ENCODE results near the gene ARG1.

Gene ARG1

DNA sequence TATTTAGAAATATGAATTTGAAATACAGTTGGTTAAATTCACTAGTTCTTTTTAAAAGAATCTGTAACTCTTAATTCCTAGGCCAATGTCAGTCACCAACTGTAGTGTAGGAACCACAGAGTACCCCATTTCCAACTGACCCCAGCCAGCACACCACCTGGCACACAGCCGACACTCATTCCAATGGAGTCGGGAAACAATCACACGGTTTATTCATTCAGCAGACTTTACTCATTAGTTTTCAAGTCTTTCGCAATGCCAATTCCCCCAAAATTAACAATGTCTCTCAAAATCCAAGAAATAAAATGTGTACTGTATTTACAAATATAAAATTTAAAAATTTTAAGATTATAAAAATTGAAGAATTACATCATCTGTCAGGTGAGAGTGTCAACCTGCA is 13.5 kb downstream of the ARG1 start:
- no peak for DNase-seq (ENCODE audit: low read depth)

GRCh38 chr6:131587909-131588308 is 14.9 kb downstream of the ARG1 start:
- no peak for DNase-seq (ENCODE audit: low read depth)

DNA sequence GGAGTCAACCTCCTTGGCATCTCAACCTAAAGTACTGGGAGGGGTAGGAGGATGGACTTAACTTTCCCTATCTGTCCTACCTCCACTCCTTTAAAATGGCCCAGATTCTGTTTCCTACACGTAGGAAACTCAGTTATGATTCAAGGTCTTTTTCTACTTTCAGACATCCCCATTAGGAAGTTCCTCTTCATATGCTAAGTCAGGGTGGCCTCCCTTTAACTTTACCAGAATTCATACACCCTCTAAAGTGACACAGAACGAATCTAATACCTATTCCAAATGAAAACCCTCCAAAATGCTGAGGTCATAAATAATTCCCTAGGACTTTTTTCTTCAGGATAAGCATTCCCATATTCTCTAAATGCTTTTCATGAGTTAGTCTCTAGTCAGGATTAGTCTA is 15.6 kb downstream of the ARG1 start:
- no peak for DNase-seq (ENCODE audit: low read depth)

DNA sequence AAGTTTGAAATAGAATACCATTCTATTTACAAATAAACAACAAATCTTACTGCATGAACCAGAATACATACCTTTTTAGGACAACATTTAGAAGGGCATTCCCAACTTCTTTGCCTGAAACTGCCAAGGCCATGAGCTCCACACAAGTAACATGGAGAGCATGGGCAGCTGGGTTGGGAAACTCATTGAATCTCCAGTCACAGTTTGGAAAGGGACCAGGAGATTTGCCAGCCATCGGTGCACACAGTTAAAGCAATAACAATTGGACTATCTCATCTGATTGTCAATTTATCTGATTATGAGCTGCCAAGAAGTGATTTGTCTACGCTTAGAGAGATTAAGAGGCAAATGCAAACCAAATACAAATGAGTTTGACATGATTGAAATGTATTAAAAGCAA is 19.9 kb downstream of the ARG1 start:
- no peak for DNase-seq (ENCODE audit: low read depth)

DNA sequence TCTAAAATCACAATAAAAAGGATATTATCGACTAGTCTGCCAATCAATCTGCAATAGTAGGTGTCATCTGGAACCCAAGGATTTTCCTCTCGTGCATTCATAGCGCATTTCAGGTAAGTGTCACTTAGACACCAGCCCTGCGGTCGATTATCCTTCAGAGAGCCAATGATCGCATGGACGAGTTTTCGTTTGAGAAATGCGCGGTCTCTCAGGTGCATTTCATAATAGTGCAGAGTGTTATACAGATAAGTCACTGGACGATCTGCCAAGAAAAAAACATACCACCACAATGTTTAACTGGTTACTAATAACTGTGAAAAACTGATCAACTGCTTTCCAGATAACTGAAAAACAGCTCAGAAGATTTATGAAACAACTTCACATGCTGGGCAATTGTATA is 21.0 kb downstream of the ARG1 start:
- DNase-seq (ENCODE audit: low read depth) = no peak

DNA sequence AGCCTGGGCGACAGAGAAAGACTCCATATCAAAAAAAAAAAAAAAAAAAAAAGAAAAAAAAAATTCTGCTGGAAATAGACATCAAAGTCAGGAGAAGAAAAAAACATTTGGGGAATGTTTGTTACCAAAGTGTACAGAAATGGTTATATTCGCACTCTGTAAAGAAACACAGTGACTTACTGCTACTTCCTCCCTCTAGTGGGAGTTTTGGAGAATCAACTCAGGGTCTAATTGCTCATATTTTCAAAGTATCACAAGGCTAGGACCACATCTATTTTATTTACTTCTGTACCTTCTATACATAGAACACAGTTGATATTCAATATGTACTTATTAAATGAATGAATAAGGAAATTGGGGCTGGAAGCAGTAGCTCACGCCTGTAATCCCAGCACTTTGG is 24.4 kb downstream of the ARG1 start:
- no peak for DNase-seq (ENCODE audit: low read depth)

GRCh38 chr6:131600716-131601115 is 27.7 kb downstream of the ARG1 start:
- DNase-seq (ENCODE audit: low read depth) = no peak

GRCh38 chr6:131602781-131603312 is 29.8 kb downstream of the ARG1 start:
- DNase-seq (ENCODE audit: low read depth) = peak; percentile 58

DNA sequence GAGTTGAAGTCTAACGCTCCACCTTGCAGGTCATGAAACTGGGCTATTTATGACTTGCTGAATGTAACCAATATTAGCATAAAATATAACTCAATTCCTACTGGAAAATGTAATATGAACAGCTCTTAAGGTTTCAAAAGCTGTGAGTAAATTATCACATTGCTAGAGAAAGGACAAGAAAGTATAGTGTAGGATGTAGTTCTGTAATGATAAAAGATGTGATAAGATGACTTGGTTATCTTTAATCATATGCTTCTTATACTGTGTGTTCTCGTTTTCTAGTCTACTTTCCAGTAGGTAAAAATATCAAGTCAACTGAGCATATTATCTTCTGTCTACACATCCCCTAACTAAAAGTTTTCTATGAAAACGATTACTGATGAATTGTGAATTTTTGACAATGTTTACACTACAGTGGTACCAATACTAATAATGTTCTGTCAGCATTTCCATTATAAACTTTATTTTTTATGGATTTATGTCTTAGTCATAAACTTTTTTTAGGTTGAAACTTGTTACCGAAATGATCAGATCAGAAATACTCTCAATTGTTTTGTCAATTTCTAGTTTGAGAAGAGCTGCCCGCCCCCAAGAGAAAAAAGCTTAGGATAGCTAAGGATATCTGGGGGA is 40.4 kb downstream of the ARG1 start:
- DNase-seq (ENCODE audit: low read depth) = no peak

DNA sequence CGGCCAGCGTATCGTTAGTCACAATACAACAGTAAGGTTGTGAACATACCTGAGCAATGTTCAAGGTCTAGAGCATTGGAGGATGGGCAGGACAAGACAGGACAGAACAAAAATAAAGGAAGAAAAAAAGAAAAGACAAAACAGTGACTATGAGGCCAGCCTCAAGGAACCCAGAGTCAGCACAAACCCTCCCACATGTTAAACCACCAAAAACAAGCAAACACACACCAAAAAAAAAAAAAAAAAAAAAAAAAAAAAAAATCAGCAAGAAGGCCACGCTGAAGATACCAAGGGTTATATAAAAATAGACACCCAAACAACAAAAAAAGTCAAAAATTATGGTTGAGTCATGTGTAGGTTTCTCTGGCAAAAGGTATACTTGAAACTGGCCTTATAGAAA is 42.2 kb downstream of the ARG1 start:
- DNase-seq (ENCODE audit: low read depth) = no peak

- peak; percentile 87 for DNase-seq (ENCODE audit: low read depth)
These were observed 55.0 kb downstream of the ARG1 start, which contains the start of gene MED23 for GRCh38 chr6:131627724-131628682. Gene MED23 (minus strand): TSS chr6:131628242. CDS start chr6:131628049, 193 bp downstream.

DNA sequence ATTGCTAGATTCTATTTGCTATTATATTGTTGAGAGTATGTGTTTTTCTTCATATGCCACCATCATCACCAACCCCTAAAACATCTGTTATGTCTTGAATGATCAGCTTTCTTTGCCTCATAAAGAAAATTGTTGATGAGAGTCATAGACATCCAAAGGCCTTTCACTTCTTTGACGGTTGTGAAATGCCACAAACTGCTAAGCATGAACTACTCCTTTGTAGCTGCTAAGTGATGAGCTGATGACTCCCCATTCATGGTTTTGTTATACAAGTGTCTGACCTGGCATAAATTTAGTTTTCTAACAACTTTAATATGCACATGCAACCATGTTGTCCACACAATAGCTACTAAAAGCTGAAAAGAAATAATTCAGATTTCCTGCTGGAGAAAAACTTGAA is 55.7 kb downstream of the ARG1 start:
- DNase-seq (ENCODE audit: low read depth) = no peak

- no peak for DNase-seq (ENCODE audit: low read depth)
These were observed 56.6 kb downstream of the ARG1 start for GRCh38 chr6:131629651-131630050.

GRCh38 chr6:131631625-131632289 is 58.7 kb downstream of the ARG1 start:
- DNase-seq (ENCODE audit: low read depth) = no peak

All from GM04504 (cell line).